GM21529 (cell line): ENCODE data around the gene ASXL1.
A peak's percentile ranks its signal among the peaks of the same experiment; 100 is the strongest.
"Not testable (repeated sequence)": the region's sequence is repeated elsewhere in the genome, so short reads cannot be mapped to it uniquely, and the experiment has no call there.

Source experiments
- ATAC-seq: cut with Tn5 transposase; IDR thresholded peaks from one replicate; pipeline ENCODE4 v1.9.1; 2021; ENCODE audit not compliant: unreplicated experiment

The ASXL1 gene

DNA sequence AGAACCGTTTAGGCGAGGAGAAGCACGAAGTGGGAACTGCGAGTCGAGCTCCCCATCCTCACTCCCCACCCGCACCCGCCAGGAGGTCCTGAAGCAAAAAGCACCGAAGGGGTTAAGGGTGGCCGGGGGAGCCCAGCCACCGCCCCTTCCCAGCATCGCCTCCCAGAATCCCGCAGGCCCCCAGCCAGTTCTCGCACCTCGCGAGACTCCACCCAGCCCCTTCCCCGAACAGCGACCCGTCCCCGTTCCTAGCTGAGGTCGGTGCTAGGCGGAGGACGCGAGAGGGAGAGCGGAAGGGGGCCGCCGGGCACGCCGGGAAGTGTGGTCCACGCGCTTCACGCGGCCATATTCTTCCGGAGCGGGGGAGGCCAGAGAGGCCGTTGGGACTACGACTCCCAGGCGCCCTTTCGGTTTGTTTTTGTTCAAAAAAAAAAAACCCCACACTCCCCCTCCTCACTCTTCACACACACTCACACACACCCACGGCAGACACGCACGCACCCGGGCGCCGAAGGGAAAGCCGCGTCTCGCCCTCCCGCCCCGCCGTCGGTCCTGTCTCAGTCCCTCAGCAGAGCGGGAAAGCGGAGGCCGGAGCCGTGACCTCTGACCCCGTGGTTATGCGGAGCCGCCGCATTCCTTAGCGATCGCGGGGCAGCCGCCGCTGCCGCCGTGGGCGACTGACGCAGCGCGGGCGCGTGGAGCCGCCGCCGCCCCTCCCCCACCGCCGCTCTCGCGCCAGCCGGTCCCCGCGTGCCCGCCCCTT lies at the start of gene ASXL1:
Gene ASXL1, plus strand, starts transcription at position 463 of the 763 bp plus-strand sequence. CDS start 445 bp downstream, outside the sequence.
- peak; percentile 72 for ATAC-seq

DNA sequence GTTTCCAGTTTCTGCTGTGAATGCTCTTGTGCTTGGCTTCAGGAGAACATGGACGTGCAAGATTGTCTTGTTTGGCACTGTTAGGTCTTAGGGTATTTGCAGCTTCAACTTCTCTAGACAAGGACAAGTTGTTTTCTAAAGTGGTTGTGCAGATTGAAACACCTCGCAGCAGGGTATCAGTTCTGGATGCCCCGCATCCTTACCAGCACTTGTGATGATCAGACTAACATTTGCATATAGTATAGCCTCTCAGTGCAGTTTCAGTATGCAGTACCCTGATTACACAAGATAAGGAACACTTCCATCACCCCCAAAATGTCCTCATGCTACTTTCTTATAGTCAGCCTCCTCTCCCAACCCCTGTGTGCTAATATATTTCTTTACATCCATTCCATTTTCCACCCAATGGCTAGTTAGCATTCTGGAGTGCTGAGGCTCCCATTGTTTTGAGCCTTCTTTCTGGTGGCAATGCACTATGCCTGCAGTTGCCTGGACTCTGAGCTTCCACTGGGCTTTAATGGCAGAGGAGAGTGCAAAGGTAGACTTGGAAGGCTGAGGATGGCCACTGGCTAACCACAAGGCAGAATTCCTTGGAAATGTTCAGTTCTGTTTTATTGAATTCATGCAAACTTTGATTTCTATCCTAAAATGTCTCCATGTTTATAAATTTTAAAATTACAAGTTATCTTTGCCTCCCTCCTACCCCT lies 45.3 kb upstream of the ASXL1 start:
- ATAC-seq, result no peak

DNA sequence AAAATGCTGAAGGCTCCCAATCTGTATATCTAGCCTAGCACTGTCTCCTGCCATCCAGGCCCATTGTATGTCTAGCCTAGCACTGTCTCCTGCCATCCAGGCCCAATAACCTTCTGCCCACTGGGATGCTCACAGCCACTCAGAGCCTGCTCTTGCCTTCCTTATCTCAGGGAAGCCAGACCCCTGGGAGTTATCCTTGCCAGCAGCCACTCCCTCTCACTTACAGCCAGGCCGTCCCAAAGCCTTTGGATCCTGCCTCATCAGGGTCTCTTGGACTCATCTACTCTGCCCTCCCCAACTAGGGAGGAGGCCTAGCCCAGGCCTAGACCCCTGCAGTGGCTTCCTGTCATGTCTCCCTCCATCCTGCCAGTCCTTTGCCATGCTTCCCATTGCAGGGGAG lies 43.4 kb upstream of the ASXL1 start:
- ATAC-seq, result no peak

DNA sequence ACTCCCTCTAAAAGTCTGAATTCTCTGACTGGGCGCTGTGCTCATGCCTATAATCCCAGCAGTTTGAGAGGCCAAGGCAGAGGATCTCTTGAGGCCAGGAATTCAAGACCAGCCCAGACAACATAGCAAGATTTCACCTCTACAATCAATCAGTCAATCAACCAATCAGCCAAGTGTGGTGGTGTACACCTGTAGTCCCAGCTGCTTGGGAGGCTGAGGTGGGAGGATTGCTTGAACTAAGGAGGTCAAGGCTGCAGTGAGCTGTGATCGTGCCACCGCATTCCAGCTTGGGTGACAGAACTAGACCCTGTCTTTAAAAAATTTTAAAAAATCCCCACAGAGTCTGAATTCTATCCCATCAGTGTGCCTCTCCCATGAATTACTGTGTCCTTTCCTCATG lies 42.7 kb upstream of the ASXL1 start:
- ATAC-seq, result no peak

DNA sequence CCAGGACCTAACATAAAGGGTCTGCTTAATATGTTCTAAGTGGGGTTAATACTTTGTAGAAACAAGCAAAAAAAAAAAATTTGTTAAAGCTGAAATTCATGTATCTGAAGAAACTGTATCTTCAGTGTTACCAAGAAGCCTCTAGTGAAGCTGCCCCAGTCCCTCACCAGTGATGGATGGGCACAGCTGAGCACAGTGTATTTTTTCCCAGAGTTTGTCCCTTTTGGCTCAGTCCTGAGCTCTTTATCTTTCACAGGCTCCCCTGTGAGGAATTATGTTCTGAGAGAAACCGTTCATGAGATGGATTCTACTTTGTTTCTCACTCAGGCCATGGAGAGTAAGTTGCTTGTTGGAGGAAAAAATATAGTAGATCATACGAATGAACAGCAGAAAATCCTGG lies 42.2 kb upstream of the ASXL1 start:
- ATAC-seq, result no peak

DNA sequence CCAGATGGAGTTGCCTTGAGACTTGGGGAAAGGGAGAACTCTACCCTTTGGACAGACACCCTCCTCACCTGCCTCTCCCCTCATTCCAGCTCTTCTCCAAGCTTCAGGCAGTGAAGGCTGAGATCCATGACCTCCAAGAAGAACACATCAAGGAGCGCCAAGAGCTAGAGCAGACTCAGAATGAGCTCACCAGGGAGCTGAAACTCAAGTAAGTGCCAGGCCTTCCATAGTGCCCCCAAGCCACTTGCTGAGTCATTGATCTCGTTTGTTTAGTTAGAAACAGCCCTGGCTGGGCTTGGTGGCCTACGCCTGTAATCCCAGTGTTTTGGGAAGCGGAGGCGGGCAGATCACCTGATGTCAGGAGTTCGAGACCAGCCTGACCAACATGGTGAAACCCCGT lies 41.5 kb upstream of the ASXL1 start:
- ATAC-seq, result no peak

GRCh38 chr20:32319100-32319499 lies 39.0 kb upstream of the ASXL1 start:
- no peak for ATAC-seq

- no peak for ATAC-seq
Observed at GRCh38 chr20:32320305-32320704, 37.8 kb upstream of the ASXL1 start.

DNA sequence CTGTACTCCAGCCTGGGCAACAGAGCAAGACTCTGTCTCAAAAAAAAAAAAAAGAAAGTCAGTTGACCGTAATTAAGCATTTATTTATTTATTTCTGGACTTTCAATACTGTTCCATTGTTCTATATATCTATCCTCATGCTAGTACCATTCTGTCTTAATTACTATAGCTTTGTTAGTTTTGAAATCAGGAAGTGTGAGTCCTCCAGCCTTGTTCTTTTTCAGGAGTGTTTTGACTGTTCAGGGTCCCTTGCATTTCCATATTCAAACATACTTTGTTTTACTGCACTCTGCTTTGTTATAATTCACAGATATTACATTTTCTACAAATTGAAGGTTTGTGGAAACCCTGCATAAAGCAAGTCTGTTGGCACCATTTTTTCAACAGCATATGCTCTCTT lies 36.7 kb upstream of the ASXL1 start:
- no peak for ATAC-seq

- not testable (repeated sequence) for ATAC-seq
Observed at GRCh38 chr20:32322260-32322659, 35.9 kb upstream of the ASXL1 start.

GRCh38 chr20:32323761-32324160 lies 34.4 kb upstream of the ASXL1 start:
- not testable (repeated sequence) for ATAC-seq

- no peak for ATAC-seq
Observed at GRCh38 chr20:32325706-32326503, 32.2 kb upstream of the ASXL1 start.

DNA sequence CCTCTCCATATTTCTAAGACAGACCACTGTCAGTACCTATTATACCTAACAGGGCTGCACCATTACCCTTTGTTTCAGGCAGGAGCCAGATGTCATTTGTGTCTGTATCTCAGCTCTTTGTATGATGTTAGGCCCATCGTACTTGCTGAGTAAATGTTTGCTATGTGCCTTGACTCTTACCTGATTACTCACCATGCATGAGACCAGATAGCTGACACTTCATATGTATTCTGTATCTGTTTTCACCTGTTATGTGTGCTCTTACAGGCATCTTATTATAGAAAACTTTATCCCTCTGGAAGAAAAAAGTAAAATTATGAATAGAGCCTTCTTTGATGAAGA lies 31.7 kb upstream of the ASXL1 start:
- ATAC-seq, result no peak

DNA sequence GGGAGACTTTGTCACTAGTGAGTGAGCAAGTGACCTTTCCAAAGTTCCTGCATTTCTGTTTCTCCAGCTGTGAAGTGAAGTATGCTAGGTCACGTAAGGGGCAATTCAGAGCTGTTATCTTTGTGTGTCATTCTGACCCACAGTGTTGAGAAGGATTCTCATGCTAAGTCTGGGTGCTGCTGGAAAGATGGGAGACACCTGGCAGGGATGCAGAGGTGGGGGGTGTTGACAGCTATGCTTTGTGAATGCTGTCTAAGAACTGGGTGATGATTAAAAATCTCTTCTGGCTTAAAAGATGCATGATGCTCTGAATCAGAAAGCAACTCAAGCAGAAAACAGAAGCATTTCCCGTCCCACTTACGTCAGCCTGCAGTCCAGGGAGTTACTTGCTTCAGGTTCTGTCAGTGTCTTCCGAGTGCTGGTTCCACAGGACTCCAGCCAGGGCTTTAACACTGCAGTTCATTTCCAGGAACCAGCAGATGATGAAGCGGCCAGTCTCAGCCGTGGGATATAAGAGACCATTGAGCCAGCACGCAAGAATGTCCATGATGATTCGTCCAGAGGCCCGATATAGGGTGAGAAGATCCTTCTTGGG lies 30.9 kb upstream of the ASXL1 start:
- no peak for ATAC-seq

DNA sequence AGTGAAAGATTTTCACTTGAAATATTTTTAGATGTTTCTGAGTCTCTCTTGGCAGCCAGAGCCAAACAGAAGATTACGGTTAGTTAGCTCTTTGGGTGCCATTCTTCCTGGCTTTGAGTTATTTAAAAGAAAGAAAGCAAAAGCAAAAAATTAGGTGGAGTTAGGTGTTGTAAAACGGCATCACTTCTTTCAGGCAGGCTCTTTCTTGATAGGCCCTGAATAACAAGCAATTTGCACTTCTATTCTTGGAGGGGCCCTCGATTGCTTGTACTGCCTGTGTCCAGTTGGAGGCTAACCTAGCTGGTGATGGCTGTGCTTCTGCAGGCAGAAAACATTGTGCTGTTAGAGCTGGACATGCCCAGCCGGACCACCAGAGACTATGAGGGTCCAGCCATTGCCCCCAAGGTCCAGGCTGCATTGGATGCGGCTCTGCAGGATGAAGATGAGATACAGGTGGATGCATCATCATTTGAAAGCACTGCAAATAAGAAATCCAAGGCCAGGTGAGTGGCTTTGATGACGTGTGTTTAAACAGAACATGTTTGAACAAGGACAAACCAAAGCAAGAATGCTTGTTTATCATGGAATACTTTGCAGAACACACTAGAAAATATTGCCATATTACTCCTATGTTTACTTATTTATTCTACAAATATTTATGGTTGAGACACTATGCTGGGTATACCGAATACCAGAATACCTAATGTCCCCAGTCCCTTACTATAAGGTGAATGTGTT lies 28.1 kb upstream of the ASXL1 start:
- no peak for ATAC-seq

DNA sequence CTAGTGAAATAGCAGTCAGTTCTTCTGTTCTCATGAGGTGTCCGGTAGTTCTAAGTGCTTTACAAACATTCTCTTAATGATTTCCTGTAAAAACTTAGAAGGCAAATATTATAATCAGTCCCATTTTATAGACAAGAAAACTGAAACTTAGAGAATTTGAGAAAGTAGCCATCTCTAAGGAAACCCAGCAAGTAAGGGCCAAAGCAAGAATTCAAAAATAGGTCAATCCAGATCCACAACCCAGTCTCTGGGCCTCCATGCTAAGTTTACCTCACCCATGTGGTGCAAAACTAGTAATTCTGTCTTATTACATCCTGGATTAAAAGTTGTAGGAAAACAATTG lies 27.6 kb upstream of the ASXL1 start:
- ATAC-seq, result no peak

DNA sequence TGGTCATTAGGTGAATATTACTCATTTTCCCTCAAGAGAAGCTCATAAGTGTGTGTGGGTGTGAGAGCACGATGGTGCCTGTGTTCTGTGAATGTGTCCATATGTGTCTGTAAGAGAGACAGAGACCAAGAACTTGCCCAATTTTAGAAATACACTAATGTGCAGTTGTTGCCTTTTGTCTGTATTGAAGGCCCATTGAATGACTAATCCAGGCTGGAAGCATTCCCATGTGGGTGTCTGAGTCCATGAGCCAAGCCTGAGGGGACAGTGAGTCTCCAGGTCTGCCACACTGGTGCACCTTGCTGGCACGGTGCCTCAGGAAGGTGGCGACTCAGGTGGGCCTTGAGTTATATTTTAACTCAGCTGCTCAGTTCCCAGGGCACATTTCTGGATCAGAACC lies 25.5 kb upstream of the ASXL1 start:
- peak; percentile 8 for ATAC-seq

GRCh38 chr20:32333181-32333987 lies 24.7 kb upstream of the ASXL1 start:
- peak; percentile 59 for ATAC-seq

- ATAC-seq, result peak; percentile 41
Observed at GRCh38 chr20:32333988-32334885, 23.9 kb upstream of the ASXL1 start.
